ENCODE measurements around the gene WFDC10B. TPM values are rescaled to one million over a fixed set of nuclear protein-coding genes. Genes with fewer than 3 reads are reported as not detected.
"Not testable (repeated sequence)": the region's sequence is repeated elsewhere in the genome, so short reads cannot be mapped to it uniquely, and the experiment has no call there.

The WFDC10B gene
- total and polyA plus RNA-seq, 2 donors (not counting 3 experiments of a cell fraction or from before 2014, with no cell fraction given) = not detected

DNA sequence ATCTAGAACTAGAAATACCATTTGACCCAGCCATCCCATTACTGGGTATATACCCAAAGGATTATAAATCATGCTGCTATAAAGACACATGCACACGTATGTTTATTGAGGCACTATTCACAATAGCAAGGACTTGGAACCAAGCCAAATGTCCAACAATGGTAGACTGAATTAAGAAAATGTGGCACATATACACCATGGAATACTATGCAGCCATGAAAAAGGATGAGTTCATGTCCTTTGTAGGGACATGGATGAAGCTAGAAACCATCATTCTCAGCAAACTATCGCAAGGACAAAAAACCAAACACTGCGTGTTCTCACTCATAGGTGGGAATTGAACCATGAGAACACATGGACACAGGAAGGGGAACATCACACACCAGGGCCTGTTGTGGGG lies 47.8 kb downstream of the WFDC10B start:
- H3K9ac ChIP-seq (replicated peaks; ENCODE audit: extremely low read depth, insufficient read depth, low read length); H3K4me1 ChIP-seq (ENCODE audit: control insufficient read depth, extremely low read depth, insufficient read depth, low read length); dilution Hi-C loops (cut with MboI; ENCODE audit: extremely low pct_ligation_motif_present, low sequenced_read_pairs); H3K27ac ChIP-seq (ENCODE audit: insufficient read depth, low read depth, low read length); BruUV-seq (replicated peaks); intact Hi-C loops (cut with micrococcal nuclease); H3K9me3 ChIP-seq (replicated peaks; ENCODE audit: control insufficient read depth, insufficient read depth, low read length); H3K4me2 ChIP-seq (ENCODE audit: insufficient read depth, low read length); H3K79me2 ChIP-seq (ENCODE audit: control insufficient read depth, insufficient read depth, low read length); CTCF ChIA-PET; POLR2A ChIA-PET; H3K9me1 ChIP-seq (replicated peaks; ENCODE audit: control insufficient read depth, extremely low read depth, insufficient read depth, low read length); H3K4me3 ChIP-seq (replicated peaks in 1 of 3; ENCODE audit: insufficient read depth in 1 of 3, low read depth in 1 of 3, low read length in 3 of 3); H4K20me1 ChIP-seq (replicated peaks; ENCODE audit: control insufficient read depth, extremely low read depth, insufficient read depth, low read length); DNase-seq (ENCODE audit: low read depth, low spot score); H3K36me3 ChIP-seq (ENCODE audit: control insufficient read depth in 2 of 2, extremely low read depth in 1 of 2, insufficient read depth in 2 of 2, low read length in 2 of 2); H2AFZ ChIP-seq (ENCODE audit: low read depth, low read length); FAIRE-seq; H3K27me3 ChIP-seq (ENCODE audit: control insufficient read depth in 2 of 2, insufficient read depth in 2 of 2, low read length in 2 of 2): not testable (repeated sequence)

GRCh38 chr20:45651726-45652125 lies 53.1 kb downstream of the WFDC10B start:
- H3K36me3 ChIP-seq (ENCODE audit: control insufficient read depth in 2 of 2, extremely low read depth in 1 of 2, insufficient read depth in 2 of 2, low read length in 2 of 2); DNase-seq (ENCODE audit: low read depth, low spot score); intact Hi-C loops (cut with micrococcal nuclease); H4K20me1 ChIP-seq (replicated peaks; ENCODE audit: control insufficient read depth, extremely low read depth, insufficient read depth, low read length); H3K9me1 ChIP-seq (replicated peaks; ENCODE audit: control insufficient read depth, extremely low read depth, insufficient read depth, low read length); H3K27ac ChIP-seq (ENCODE audit: insufficient read depth, low read depth, low read length); BruUV-seq (replicated peaks); H3K4me2 ChIP-seq (ENCODE audit: insufficient read depth, low read length); dilution Hi-C loops (cut with MboI; ENCODE audit: extremely low pct_ligation_motif_present, low sequenced_read_pairs); H3K4me3 ChIP-seq (replicated peaks in 1 of 3; ENCODE audit: insufficient read depth in 1 of 3, low read depth in 1 of 3, low read length in 3 of 3); FAIRE-seq; H3K27me3 ChIP-seq (ENCODE audit: control insufficient read depth in 2 of 2, insufficient read depth in 2 of 2, low read length in 2 of 2); CTCF ChIA-PET; H2AFZ ChIP-seq (ENCODE audit: low read depth, low read length); POLR2A ChIA-PET; H3K9me3 ChIP-seq (replicated peaks; ENCODE audit: control insufficient read depth, insufficient read depth, low read length); H3K9ac ChIP-seq (replicated peaks; ENCODE audit: extremely low read depth, insufficient read depth, low read length); H3K79me2 ChIP-seq (ENCODE audit: control insufficient read depth, insufficient read depth, low read length); H3K4me1 ChIP-seq (ENCODE audit: control insufficient read depth, extremely low read depth, insufficient read depth, low read length): not testable (repeated sequence)

- H3K9me1 ChIP-seq (replicated peaks; ENCODE audit: control insufficient read depth, extremely low read depth, insufficient read depth, low read length) = no peaks in the 10 kb centered on the region
- no peaks in the 10 kb centered on the region for H3K4me1 ChIP-seq (ENCODE audit: control insufficient read depth, extremely low read depth, insufficient read depth, low read length)
- H3K9me3 ChIP-seq (replicated peaks; ENCODE audit: control insufficient read depth, insufficient read depth, low read length) = no peaks in the 10 kb centered on the region
- no peaks in the 10 kb centered on the region for H3K27me3 ChIP-seq (ENCODE audit: control insufficient read depth in 2 of 2, insufficient read depth in 2 of 2, low read length in 2 of 2)
- H3K4me2 ChIP-seq (ENCODE audit: insufficient read depth, low read length) = no peak overlapping the region
- FAIRE-seq (no peak), DNase-seq (ENCODE audit: low read depth, low spot score) (no peak)
- no peak overlapping the region for H2AFZ ChIP-seq (ENCODE audit: low read depth, low read length)
- no peak overlapping the region for H3K9ac ChIP-seq (replicated peaks; ENCODE audit: extremely low read depth, insufficient read depth, low read length)
- dilution Hi-C loops (cut with MboI; ENCODE audit: extremely low pct_ligation_motif_present, low sequenced_read_pairs) (no loop called here), intact Hi-C loops (cut with micrococcal nuclease) (no loop called here)
- H4K20me1 ChIP-seq (replicated peaks; ENCODE audit: control insufficient read depth, extremely low read depth, insufficient read depth, low read length) = no peaks in the 10 kb centered on the region
- BruUV-seq (replicated peaks) = no TSS peak
- no peak overlapping the region for H3K27ac ChIP-seq (ENCODE audit: insufficient read depth, low read depth, low read length)
- TF ChIP-seq EZH2 (IDR thresholded peaks at IDR 0.05; ENCODE audit: borderline replicate concordance, low read depth, low read length, severe bottlenecking) (no peak), FOS (IDR thresholded peaks at IDR 0.05; ENCODE audit: borderline replicate concordance, insufficient read depth, low read length) (no peak), MYC (IDR thresholded peaks at IDR 0.05; ENCODE audit: low read depth, low read length) (no peak), GATA2 (IDR thresholded peaks at IDR 0.05; ENCODE audit: insufficient read depth, insufficient read length, low read depth, low read length) (no peak), POLR2A (IDR thresholded peaks at IDR 0.05; ENCODE audit: low read depth, low read length) (no peak), JUN (IDR thresholded peaks at IDR 0.05; ENCODE audit: borderline replicate concordance, insufficient read depth, insufficient read length, low read depth) (no peak), POLR2AphosphoS5 (IDR thresholded peaks at IDR 0.05; ENCODE audit: insufficient read depth, low read depth, low read length) (no peak)
- TF ChIP-seq, protein P1, sequence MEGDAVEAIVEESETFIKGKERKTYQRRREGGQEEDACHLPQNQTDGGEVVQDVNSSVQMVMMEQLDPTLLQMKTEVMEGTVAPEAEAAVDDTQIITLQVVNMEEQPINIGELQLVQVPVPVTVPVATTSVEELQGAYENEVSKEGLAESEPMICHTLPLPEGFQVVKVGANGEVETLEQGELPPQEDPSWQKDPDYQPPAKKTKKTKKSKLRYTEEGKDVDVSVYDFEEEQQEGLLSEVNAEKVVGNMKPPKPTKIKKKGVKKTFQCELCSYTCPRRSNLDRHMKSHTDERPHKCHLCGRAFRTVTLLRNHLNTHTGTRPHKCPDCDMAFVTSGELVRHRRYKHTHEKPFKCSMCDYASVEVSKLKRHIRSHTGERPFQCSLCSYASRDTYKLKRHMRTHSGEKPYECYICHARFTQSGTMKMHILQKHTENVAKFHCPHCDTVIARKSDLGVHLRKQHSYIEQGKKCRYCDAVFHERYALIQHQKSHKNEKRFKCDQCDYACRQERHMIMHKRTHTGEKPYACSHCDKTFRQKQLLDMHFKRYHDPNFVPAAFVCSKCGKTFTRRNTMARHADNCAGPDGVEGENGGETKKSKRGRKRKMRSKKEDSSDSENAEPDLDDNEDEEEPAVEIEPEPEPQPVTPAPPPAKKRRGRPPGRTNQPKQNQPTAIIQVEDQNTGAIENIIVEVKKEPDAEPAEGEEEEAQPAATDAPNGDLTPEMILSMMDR (IDR thresholded peaks at IDR 0.05; ENCODE audit: extremely low read depth in 1 of 2, insufficient read depth in 1 of 2, low read depth in 1 of 2, low read length in 2 of 2) = no peak
- TF ChIP-seq, protein P2, sequence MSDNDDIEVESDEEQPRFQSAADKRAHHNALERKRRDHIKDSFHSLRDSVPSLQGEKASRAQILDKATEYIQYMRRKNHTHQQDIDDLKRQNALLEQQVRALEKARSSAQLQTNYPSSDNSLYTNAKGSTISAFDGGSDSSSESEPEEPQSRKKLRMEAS (IDR thresholded peaks at IDR 0.05; ENCODE audit: insufficient read depth, insufficient read length) = no peak
- H3K4me3 ChIP-seq (replicated peaks in 1 of 3; ENCODE audit: insufficient read depth in 1 of 3, low read depth in 1 of 3, low read length in 3 of 3) = no peak overlapping the region
- ChIA-PET POLR2A (no interaction called here), CTCF (no interaction called here)
- H3K79me2 ChIP-seq (ENCODE audit: control insufficient read depth, insufficient read depth, low read length) = no peaks in the 10 kb centered on the region
- H3K36me3 ChIP-seq (ENCODE audit: control insufficient read depth in 2 of 2, extremely low read depth in 1 of 2, insufficient read depth in 2 of 2, low read length in 2 of 2) = no peaks in the 10 kb centered on the region
These were observed 55.4 kb downstream of the WFDC10B start for GRCh38 chr20:45649312-45649863.

Data from endothelial cell of umbilical vein (primary cell).